ENCODE measurements around the gene KCNK5. TPM values are rescaled to one million over a fixed set of nuclear protein-coding genes. Genes with fewer than 3 reads are reported as not detected.

Gene KCNK5
- total and polyA plus RNA-seq, 2 donors (not counting 3 experiments of a cell fraction or from before 2014, with no cell fraction given) = not detected

DNA sequence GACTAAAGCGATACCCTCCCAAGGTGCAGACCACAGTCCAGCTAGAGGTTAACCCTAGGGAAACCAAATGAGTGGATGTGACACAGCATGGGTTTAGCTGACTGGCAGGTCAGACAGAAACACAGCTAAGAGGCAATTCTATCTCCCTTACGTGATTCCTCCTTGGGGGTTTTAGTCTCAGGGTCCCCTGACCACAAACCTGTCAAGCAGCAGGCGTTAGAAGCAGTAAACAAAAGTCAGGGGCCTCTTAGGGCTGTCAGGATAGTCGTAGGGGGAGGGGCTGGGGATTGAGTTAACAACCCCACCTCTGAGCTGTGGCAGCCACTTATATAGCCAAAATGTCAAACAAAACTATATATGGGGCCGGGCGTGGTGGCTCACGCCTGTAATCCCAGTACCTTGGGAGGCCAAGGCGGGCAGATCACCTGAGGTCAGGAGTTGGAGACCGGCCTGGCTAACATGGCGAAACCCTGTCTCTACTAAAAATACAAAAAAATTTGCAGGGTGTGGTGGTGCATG is 13.6 kb downstream of the KCNK5 start:
- CTCF ChIA-PET = no interaction called here
- H3K27me3 ChIP-seq (ENCODE audit: control insufficient read depth in 2 of 2, insufficient read depth in 2 of 2, low read length in 2 of 2) = no peaks in the 10 kb centered on the region
- no peak for DNase-seq (ENCODE audit: low read depth, low spot score)
- intact Hi-C loops (cut with micrococcal nuclease) (no loop called here), dilution Hi-C loops (cut with MboI; ENCODE audit: extremely low pct_ligation_motif_present, low sequenced_read_pairs) (no loop called here)
- H4K20me1 ChIP-seq (replicated peaks; ENCODE audit: control insufficient read depth, extremely low read depth, insufficient read depth, low read length) = no peaks in the 10 kb centered on the region
- H3K4me3 ChIP-seq (replicated peaks in 1 of 3; ENCODE audit: insufficient read depth in 1 of 3, low read depth in 1 of 3, low read length in 3 of 3) = no peak overlapping the region
- H3K4me2 ChIP-seq (ENCODE audit: insufficient read depth, low read length) = no peak overlapping the region
- H3K79me2 ChIP-seq (ENCODE audit: control insufficient read depth, insufficient read depth, low read length) = no peaks in the 10 kb centered on the region
- no peaks in the 10 kb centered on the region for H3K9me3 ChIP-seq (replicated peaks; ENCODE audit: control insufficient read depth, insufficient read depth, low read length)
- no peaks in the 10 kb centered on the region for H3K36me3 ChIP-seq (ENCODE audit: control insufficient read depth in 2 of 2, extremely low read depth in 1 of 2, insufficient read depth in 2 of 2, low read length in 2 of 2)
- no TSS peak for BruUV-seq (replicated peaks)
- POLR2A ChIA-PET = no interaction called here
- no peak for FAIRE-seq
- H3K9me1 ChIP-seq (replicated peaks; ENCODE audit: control insufficient read depth, extremely low read depth, insufficient read depth, low read length) = no peaks in the 10 kb centered on the region
- no peak overlapping the region for H3K27ac ChIP-seq (ENCODE audit: insufficient read depth, low read depth, low read length)
- TF ChIP-seq POLR2A (IDR thresholded peaks at IDR 0.05; ENCODE audit: low read depth, low read length) (no peak), JUN (IDR thresholded peaks at IDR 0.05; ENCODE audit: borderline replicate concordance, insufficient read depth, insufficient read length, low read depth) (no peak), EZH2 (IDR thresholded peaks at IDR 0.05; ENCODE audit: borderline replicate concordance, low read depth, low read length, severe bottlenecking) (no peak), FOS (IDR thresholded peaks at IDR 0.05; ENCODE audit: borderline replicate concordance, insufficient read depth, low read length) (no peak), MYC (IDR thresholded peaks at IDR 0.05; ENCODE audit: low read depth, low read length) (no peak), GATA2 (IDR thresholded peaks at IDR 0.05; ENCODE audit: insufficient read depth, insufficient read length, low read depth, low read length) (no peak), POLR2AphosphoS5 (IDR thresholded peaks at IDR 0.05; ENCODE audit: insufficient read depth, low read depth, low read length) (no peak)
- TF ChIP-seq, protein P1, sequence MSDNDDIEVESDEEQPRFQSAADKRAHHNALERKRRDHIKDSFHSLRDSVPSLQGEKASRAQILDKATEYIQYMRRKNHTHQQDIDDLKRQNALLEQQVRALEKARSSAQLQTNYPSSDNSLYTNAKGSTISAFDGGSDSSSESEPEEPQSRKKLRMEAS (IDR thresholded peaks at IDR 0.05; ENCODE audit: insufficient read depth, insufficient read length) = no peak
- TF ChIP-seq, protein P2, sequence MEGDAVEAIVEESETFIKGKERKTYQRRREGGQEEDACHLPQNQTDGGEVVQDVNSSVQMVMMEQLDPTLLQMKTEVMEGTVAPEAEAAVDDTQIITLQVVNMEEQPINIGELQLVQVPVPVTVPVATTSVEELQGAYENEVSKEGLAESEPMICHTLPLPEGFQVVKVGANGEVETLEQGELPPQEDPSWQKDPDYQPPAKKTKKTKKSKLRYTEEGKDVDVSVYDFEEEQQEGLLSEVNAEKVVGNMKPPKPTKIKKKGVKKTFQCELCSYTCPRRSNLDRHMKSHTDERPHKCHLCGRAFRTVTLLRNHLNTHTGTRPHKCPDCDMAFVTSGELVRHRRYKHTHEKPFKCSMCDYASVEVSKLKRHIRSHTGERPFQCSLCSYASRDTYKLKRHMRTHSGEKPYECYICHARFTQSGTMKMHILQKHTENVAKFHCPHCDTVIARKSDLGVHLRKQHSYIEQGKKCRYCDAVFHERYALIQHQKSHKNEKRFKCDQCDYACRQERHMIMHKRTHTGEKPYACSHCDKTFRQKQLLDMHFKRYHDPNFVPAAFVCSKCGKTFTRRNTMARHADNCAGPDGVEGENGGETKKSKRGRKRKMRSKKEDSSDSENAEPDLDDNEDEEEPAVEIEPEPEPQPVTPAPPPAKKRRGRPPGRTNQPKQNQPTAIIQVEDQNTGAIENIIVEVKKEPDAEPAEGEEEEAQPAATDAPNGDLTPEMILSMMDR (IDR thresholded peaks at IDR 0.05; ENCODE audit: extremely low read depth in 1 of 2, insufficient read depth in 1 of 2, low read depth in 1 of 2, low read length in 2 of 2) = no peak
- H2AFZ ChIP-seq (ENCODE audit: low read depth, low read length) = no peak overlapping the region
- no peaks in the 10 kb centered on the region for H3K4me1 ChIP-seq (ENCODE audit: control insufficient read depth, extremely low read depth, insufficient read depth, low read length)
- no peak overlapping the region for H3K9ac ChIP-seq (replicated peaks; ENCODE audit: extremely low read depth, insufficient read depth, low read length)
